HL-60/S4 treated with phorbol 12-myristate 13-acetate at 8.2 ng/mL for 4 days and 3 days (cell line): Measurements from ENCODE around the gene TGFBR3.

Experiments used
- in situ Hi-C: fragments of 300-500 bp; cut with MboI; formaldehyde crosslinking; loops from 2 replicates; pipeline ENCODE4 v1.15.0; 2022; ENCODE audit warnings: low sequenced_read_pairs

TGFBR3 gene

GRCh38 chr1:91803847-91804545 lies 82.0 kb downstream of the TGFBR3 start:
- in situ Hi-C loops: no loop called here

- in situ Hi-C loops: no loop called here
Observed at GRCh38 chr1:91803123-91803522, 82.8 kb downstream of the TGFBR3 start.

- in situ Hi-C loops: no loop called here
Observed at GRCh38 chr1:91801496-91802115, 84.3 kb downstream of the TGFBR3 start.

GRCh38 chr1:91799863-91800262 lies 86.1 kb downstream of the TGFBR3 start:
- in situ Hi-C loops: no loop called here

GRCh38 chr1:91799159-91799558 lies 86.8 kb downstream of the TGFBR3 start:
- in situ Hi-C loops: no loop called here

- in situ Hi-C loops: no loop called here
Observed at GRCh38 chr1:91798740-91799139, 87.2 kb downstream of the TGFBR3 start.

- in situ Hi-C loops: no loop called here
Observed at GRCh38 chr1:91798241-91798648, 87.7 kb downstream of the TGFBR3 start.

- in situ Hi-C loops: no loop called here
Observed at GRCh38 chr1:91797164-91797563, 88.8 kb downstream of the TGFBR3 start.

- in situ Hi-C loops: no loop called here
Observed at GRCh38 chr1:91796390-91796654, 89.6 kb downstream of the TGFBR3 start.

GRCh38 chr1:91795591-91796389 lies 90.2 kb downstream of the TGFBR3 start:
- in situ Hi-C loops: no loop called here

- in situ Hi-C loops: no loop called here
Observed at GRCh38 chr1:91793877-91794276, 92.1 kb downstream of the TGFBR3 start.

- in situ Hi-C loops: no loop called here
Observed at GRCh38 chr1:91793189-91793588, 92.8 kb downstream of the TGFBR3 start.

- in situ Hi-C loops: no loop called here
Observed at GRCh38 chr1:91792489-91793071, 93.4 kb downstream of the TGFBR3 start.

GRCh38 chr1:91791691-91792488 lies 94.1 kb downstream of the TGFBR3 start:
- in situ Hi-C loops: no loop called here

GRCh38 chr1:91791103-91791502 lies 94.8 kb downstream of the TGFBR3 start:
- in situ Hi-C loops: no loop called here

GRCh38 chr1:91790392-91790791 lies 95.6 kb downstream of the TGFBR3 start:
- in situ Hi-C loops: no loop called here

GRCh38 chr1:91789273-91789997 lies 96.5 kb downstream of the TGFBR3 start:
- in situ Hi-C loops: no loop called here

- in situ Hi-C loops: no loop called here
Observed at GRCh38 chr1:91787919-91788318, 98.0 kb downstream of the TGFBR3 start.

- in situ Hi-C loops: no loop called here
Observed at GRCh38 chr1:91784616-91785015, 101.3 kb downstream of the TGFBR3 start.

- in situ Hi-C loops: no loop called here
Observed at GRCh38 chr1:91784191-91784590, 101.8 kb downstream of the TGFBR3 start.
